Heart left ventricle (tissue), 13 donors: ENCODE measurements around the gene KRTAP4-3.
"Not testable (repeated sequence)": the region's sequence is repeated elsewhere in the genome, so short reads cannot be mapped to it uniquely, and the experiment has no call there.

ENCODE experiments used
- CTCF ChIP-seq, 12 donors: fragments of 200-600 bp; sonication (generic) in 4 of 12; IDR thresholded peaks; one replicate each; pipeline versions ENCODE4 v1.5.0 to v1.8.0; 2018 to 2022; ENCODE audit warnings: antibody characterized with exemption in 12 of 12, mild to moderate bottlenecking in 5 of 12
- POLR2A ChIP-seq, 2 donors: fragments of 450-650 bp; IDR thresholded peaks; one replicate each; pipeline ENCODE4 v1.6.1; 2017; ENCODE audit warnings: antibody characterized with exemption in 2 of 2, mild to moderate bottlenecking in 2 of 2, moderate library complexity in 2 of 2
- donor health status: ischemic (EF 13 %, LVEDD 7.1; RV severe dilation, severe dysfunction).
- donor health status: DM: no; HTN: yes; CAD: no.
- donor health status: DM: no; HTN: no; CAD: no.
- donor health status: ischemic (EF 25% LVEDD 6.9; RV normal size, moderate dysfunction).
- donor health status: ischemic (EF 25% LVEDD 5.7; RV mildly dilated, moderate dysfunction).
- donor health status: ischemic (EF 35%, LVEDD 5.7; RV mildly dilated, moderate dysfunction).
- donor health status: nonischemic (EF 11% LVEDD 7.7; RV severe dilation, severe dysfunction).
- donor health status: DM: yes; HTN: yes; CAD: no.
- donor health status: PGD.
- donor health status: ischemic (EF 29% LVEDD 5.4; RV normal size, mild dysfunction).
- donor health status: nonischemic (EF 23%, LVEDD 6.1; RV moderate dilation, normal function).

GRCh38 chr17:41189837-41190318 is 21.9 kb upstream of the KRTAP4-3 start, which contains the start of gene KRTAP9-1:
- not testable (repeated sequence) for TF ChIP-seq POLR2A, CTCF (IDR thresholded peaks at IDR 0.05)
